HG03135 (cell line): Measurements from ENCODE around the gene R3HDM1.
"Not testable (repeated sequence)": the region's sequence is repeated elsewhere in the genome, so short reads cannot be mapped to it uniquely, and the experiment has no call there.

ENCODE experiments used
- ATAC-seq: cut with Tn5 transposase; IDR thresholded peaks from one replicate; pipeline ENCODE4 v1.9.1; 2021; ENCODE audit warnings: mild to moderate bottlenecking, moderate library complexity; ENCODE audit not compliant: unreplicated experiment

R3HDM1 gene

GRCh38 chr2:135701442-135701841 is 170.2 kb downstream of the R3HDM1 start:
- no peak for ATAC-seq

GRCh38 chr2:135703300-135703699 is 172.0 kb downstream of the R3HDM1 start:
- ATAC-seq: no peak

- not testable (repeated sequence) for ATAC-seq
These were observed 172.8 kb downstream of the R3HDM1 start for GRCh38 chr2:135704075-135704474.

GRCh38 chr2:135708159-135708558 is 176.9 kb downstream of the R3HDM1 start:
- no peak for ATAC-seq

GRCh38 chr2:135709992-135710391 is 178.7 kb downstream of the R3HDM1 start:
- no peak for ATAC-seq

- ATAC-seq: not testable (repeated sequence)
These were observed 183.8 kb downstream of the R3HDM1 start for GRCh38 chr2:135715086-135715485.

- no peak for ATAC-seq
These were observed 196.9 kb downstream of the R3HDM1 start for GRCh38 chr2:135728064-135728743.

- ATAC-seq: no peak
These were observed 201.3 kb downstream of the R3HDM1 start for GRCh38 chr2:135732561-135732960.

- no peak for ATAC-seq
These were observed 201.8 kb downstream of the R3HDM1 start for GRCh38 chr2:135733045-135733444.

- no peak for ATAC-seq
These were observed 205.3 kb downstream of the R3HDM1 start for GRCh38 chr2:135736546-135736945.

- ATAC-seq: no peak
These were observed 208.9 kb downstream of the R3HDM1 start for GRCh38 chr2:135740206-135740605.

GRCh38 chr2:135741043-135741394 is 209.7 kb downstream of the R3HDM1 start:
- no peak for ATAC-seq

- peak; percentile 90 for ATAC-seq
These were observed 210.4 kb downstream of the R3HDM1 start, which contains the start of gene UBXN4 for GRCh38 chr2:135741395-135742324. UBXN4 (plus strand) TSS chr2:135741855; CDS start chr2:135741930, 75 bp downstream.

- ATAC-seq: peak; percentile 32
These were observed 211.1 kb downstream of the R3HDM1 start for GRCh38 chr2:135742325-135742757.

GRCh38 chr2:135743860-135744259 is 212.6 kb downstream of the R3HDM1 start:
- ATAC-seq: no peak

- no peak for ATAC-seq
These were observed 213.6 kb downstream of the R3HDM1 start for GRCh38 chr2:135744760-135745314.

GRCh38 chr2:135745545-135745944 is 214.3 kb downstream of the R3HDM1 start:
- no peak for ATAC-seq

GRCh38 chr2:135755573-135755972 is 224.3 kb downstream of the R3HDM1 start:
- ATAC-seq: no peak

GRCh38 chr2:135756692-135757091 is 225.4 kb downstream of the R3HDM1 start:
- no peak for ATAC-seq

- ATAC-seq: no peak
These were observed 230.7 kb downstream of the R3HDM1 start for GRCh38 chr2:135762022-135762421.

GRCh38 chr2:135762530-135762929 is 231.2 kb downstream of the R3HDM1 start:
- no peak for ATAC-seq

GRCh38 chr2:135768863-135769262 is 237.6 kb downstream of the R3HDM1 start:
- no peak for ATAC-seq
